ENCODE results near the gene NOTCH4.

NOTCH4 gene

GRCh38 chr6:32198866-32199265 is 25.0 kb downstream of the NOTCH4 start:
- Histone ChIP-seq H3K4me1 (ENCODE audit: low read length) (peaks cover 9% of the 10 kb centered on the region), H4K20me1 (ENCODE audit: insufficient read depth, low read length) (no peaks in the 10 kb centered on the region), H2AFZ (ENCODE audit: low read length) (no peak overlapping the region), H3K9me2 (replicated peaks; ENCODE audit: insufficient read depth, low read length) (no peaks in the 10 kb centered on the region), H3K36me3 (replicated peaks; ENCODE audit: insufficient read depth, low read length) (no peaks in the 10 kb centered on the region), H3K4me2 (ENCODE audit: low read depth, low read length) (no peak overlapping the region), H3F3A (ENCODE audit: insufficient read depth, low read length) (peaks cover 10% of the 10 kb centered on the region; the same call in 1 of the 2 replicates), H3K27me3 (replicated peaks; ENCODE audit: insufficient read depth, low read length) (peaks cover 24% of the 10 kb centered on the region), H3K9me3 (replicated peaks; ENCODE audit: insufficient read depth, low read length) (no peaks in the 10 kb centered on the region), H3K27ac (ENCODE audit: low read length) (no peak overlapping the region), H3K9ac (ENCODE audit: low read length) (no peak overlapping the region), H3K4me3 (ENCODE audit: low read length) (no peak overlapping the region), H3K79me2 (ENCODE audit: low read length) (no peaks in the 10 kb centered on the region)
- no peak for DNase-seq
- TF ChIP-seq CTCF (IDR thresholded peaks at IDR 0.05; ENCODE audit: low read length) = no peak
- TF ChIP-seq EZH2phosphoT487 (IDR thresholded peaks at IDR 0.05; ENCODE audit: low read length) = no peak
- no peak for TF ChIP-seq EZH2 (optimal IDR thresholded peaks at IDR 0.05; ENCODE audit: low read depth, low read length)

DNA sequence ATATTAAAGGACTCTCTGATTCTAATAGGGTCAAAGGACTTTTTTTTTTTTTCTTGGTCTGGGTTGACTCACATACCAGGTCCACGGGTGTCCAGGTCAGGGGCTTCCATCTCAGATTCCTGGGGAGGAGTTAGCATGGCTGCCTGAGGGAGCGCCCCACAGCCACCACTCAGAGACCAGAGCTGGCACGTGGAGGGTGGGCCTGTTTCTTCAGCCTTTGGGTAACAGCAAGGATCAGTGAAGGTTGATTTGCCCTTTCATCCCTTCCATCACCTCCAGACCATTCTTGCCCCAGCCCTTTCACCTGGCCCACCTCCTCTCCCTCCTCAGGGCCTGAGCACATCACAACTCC is 25.5 kb downstream of the NOTCH4 start:
- Histone ChIP-seq H3K79me2 (ENCODE audit: low read length) (no peaks in the 10 kb centered on the region), H3K27ac (ENCODE audit: low read length) (no peak overlapping the region), H3K4me1 (ENCODE audit: low read length) (peaks cover 13% of the 10 kb centered on the region), H2AFZ (ENCODE audit: low read length) (no peak overlapping the region), H4K20me1 (ENCODE audit: insufficient read depth, low read length) (no peaks in the 10 kb centered on the region), H3K4me3 (ENCODE audit: low read length) (no peak overlapping the region), H3K4me2 (ENCODE audit: low read depth, low read length) (no peak overlapping the region), H3K36me3 (replicated peaks; ENCODE audit: insufficient read depth, low read length) (no peaks in the 10 kb centered on the region), H3F3A (ENCODE audit: insufficient read depth, low read length) (peaks cover 15% of the 10 kb centered on the region; the same call in 1 of the 2 replicates), H3K9me2 (replicated peaks; ENCODE audit: insufficient read depth, low read length) (no peaks in the 10 kb centered on the region), H3K27me3 (replicated peaks; ENCODE audit: insufficient read depth, low read length) (peaks cover 21% of the 10 kb centered on the region), H3K9me3 (replicated peaks; ENCODE audit: insufficient read depth, low read length) (no peaks in the 10 kb centered on the region), H3K9ac (ENCODE audit: low read length) (no peak overlapping the region)
- TF ChIP-seq EZH2 (optimal IDR thresholded peaks at IDR 0.05; ENCODE audit: low read depth, low read length) (no peak), CTCF (IDR thresholded peaks at IDR 0.05; ENCODE audit: low read length) (no peak), EZH2phosphoT487 (IDR thresholded peaks at IDR 0.05; ENCODE audit: low read length) (no peak)
- no peak for DNase-seq

DNA sequence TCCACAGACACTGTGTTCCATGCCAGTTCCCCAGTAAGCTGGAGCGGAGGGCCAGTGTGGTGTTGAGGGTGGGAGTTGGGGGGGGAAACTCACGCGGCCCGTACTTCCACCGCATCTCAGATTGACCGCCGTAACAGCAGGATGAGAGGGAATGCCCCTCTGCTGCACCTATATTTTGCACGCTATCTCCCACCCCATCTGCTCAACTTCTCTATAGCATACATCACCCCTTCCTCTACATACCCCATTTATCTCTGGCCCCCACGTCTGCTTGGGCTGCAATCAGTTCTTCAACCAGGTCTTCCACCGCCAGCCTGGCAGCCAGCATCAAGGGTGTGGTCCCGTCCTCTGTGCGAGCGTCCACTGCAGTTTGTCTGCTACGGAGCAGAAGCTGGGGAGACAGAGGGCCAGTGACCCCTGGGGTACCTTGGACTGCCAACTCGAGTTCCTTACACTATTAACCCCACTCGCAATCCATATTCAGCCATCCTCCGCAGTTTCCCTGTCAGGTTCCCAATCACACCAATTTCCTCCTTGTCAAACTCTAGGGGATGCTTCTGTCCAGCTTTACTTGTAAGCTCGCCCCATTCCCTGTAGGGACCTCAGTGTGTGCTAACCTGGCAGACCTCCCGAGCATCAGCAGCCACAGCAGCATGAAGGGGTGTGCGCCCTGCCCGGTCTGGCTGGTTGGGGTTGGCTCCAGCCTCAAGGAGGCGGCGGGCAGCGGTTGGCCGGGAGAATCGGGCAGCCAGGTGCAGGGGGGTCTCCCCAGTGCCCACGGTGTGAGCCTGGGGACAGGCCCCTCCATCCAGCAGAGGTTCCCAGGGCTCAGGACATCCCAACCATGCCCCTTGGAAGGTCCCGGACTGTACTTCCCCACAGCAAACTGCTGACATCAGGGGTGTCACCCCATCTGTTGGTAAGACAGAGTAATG is 26.9 kb downstream of the NOTCH4 start:
- peak overlapping the region; percentile 83 for H3K4me3 ChIP-seq (ENCODE audit: low read length)
- H3K27ac ChIP-seq (ENCODE audit: low read length) = peak overlapping the region; percentile 91; the same call in 1 of the 2 replicates
- H3K27me3 ChIP-seq (replicated peaks; ENCODE audit: insufficient read depth, low read length) = peaks cover 21% of the 10 kb centered on the region
- H3K79me2 ChIP-seq (ENCODE audit: low read length) = peaks cover 7% of the 10 kb centered on the region
- TF ChIP-seq CTCF (IDR thresholded peaks at IDR 0.05; ENCODE audit: low read length) (peak; percentile 10; the same call in 1 of the 2 replicates), EZH2 (optimal IDR thresholded peaks at IDR 0.05; ENCODE audit: low read depth, low read length) (no peak)
- peaks cover 20% of the 10 kb centered on the region for H3K4me1 ChIP-seq (ENCODE audit: low read length)
- peak overlapping the region; percentile 98 for H3K9ac ChIP-seq (ENCODE audit: low read length)
- H4K20me1 ChIP-seq (ENCODE audit: insufficient read depth, low read length) = no peaks in the 10 kb centered on the region
- H3K9me3 ChIP-seq (replicated peaks; ENCODE audit: insufficient read depth, low read length) = no peaks in the 10 kb centered on the region
- no peaks in the 10 kb centered on the region for H3K36me3 ChIP-seq (replicated peaks; ENCODE audit: insufficient read depth, low read length)
- H3F3A ChIP-seq (ENCODE audit: insufficient read depth, low read length) = peaks cover 15% of the 10 kb centered on the region; the same call in 1 of the 2 replicates
- no peaks in the 10 kb centered on the region for H3K9me2 ChIP-seq (replicated peaks; ENCODE audit: insufficient read depth, low read length)
- peak; percentile 29 for DNase-seq
- peak overlapping the region; percentile 60 for H2AFZ ChIP-seq (ENCODE audit: low read length)
- peak overlapping the region; percentile 88 for H3K4me2 ChIP-seq (ENCODE audit: low read depth, low read length)

All from MM.1S (cell line).